HepG2 (cell line): Measurements from ENCODE around the gene NDE1. TPM values are rescaled to one million over a fixed set of nuclear protein-coding genes. Genes with fewer than 3 reads are reported as not detected.

Experiments used
- CBX2 ChIP-seq, 2 experiments: fragments of 200-600 bp in 1 of 2; sonication (generic); formaldehyde crosslinking in 1 of 2; IDR thresholded peaks; 2 replicates each; pipeline versions ENCODE4 v1.7.0 to v1.8.1; 2018 to 2022; ENCODE audit warnings: low read depth in 2 of 2, low read length in 1 of 2, mild to moderate bottlenecking in 1 of 2, missing genetic modification reagents in 1 of 2
- CBX5 ChIP-seq: sonication (generic); formaldehyde crosslinking; IDR thresholded peaks from 2 replicates; pipeline ENCODE4 v1.4.0; 2020; ENCODE audit warnings: missing genetic modification reagents, borderline replicate concordance
- CHCHD3 ChIP-seq: sonication (generic); formaldehyde crosslinking; IDR thresholded peaks from 2 replicates; pipeline ENCODE4 v1.8.0; 2022; ENCODE audit warnings: mild to moderate bottlenecking, missing genetic modification reagents, moderate library complexity
- ERF ChIP-seq: IDR thresholded peaks from 2 replicates; pipeline ENCODE4 v1.6.1; 2018; ENCODE audit warnings: missing biosample characterization, missing genetic modification reagents
- EZH2 ChIP-seq: conservative IDR thresholded peaks from 2 replicates; pipeline ENCODE4 v1.6.1; 2012; ENCODE audit warnings: mild to moderate bottlenecking, low read depth, low read length, moderate library complexity
- FOXA1 ChIP-seq, 2 experiments: fragments of 450-650 bp in 1 of 2; sonication (generic) in 1 of 2; formaldehyde crosslinking in 1 of 2; IDR thresholded peaks; 2 replicates each; pipeline versions ENCODE4 v1.4.0 to v1.6.1; 2016 to 2020; ENCODE audit warnings: missing genetic modification reagents in 1 of 2
- HNRNPL ChIP-seq: fragments of 200-400 bp; formaldehyde crosslinking; IDR thresholded peaks from 2 replicates; pipeline ENCODE4 v1.6.1; 2017; ENCODE audit warnings: mild to moderate bottlenecking, low read depth, low read length
- ISX ChIP-seq: sonication (generic); formaldehyde crosslinking; conservative IDR thresholded peaks from 2 replicates; pipeline ENCODE4 v1.5.0; 2020; ENCODE audit warnings: missing genetic modification reagents
- KDM1A ChIP-seq: IDR thresholded peaks from 2 replicates; pipeline ENCODE4 v1.6.1; 2016; ENCODE audit warnings: missing compliant biosample characterization
- LCORL ChIP-seq, 2 experiments: fragments of 450-650 bp in 1 of 2; sonication (generic) in 1 of 2; formaldehyde crosslinking in 1 of 2; IDR thresholded peaks; 2 replicates each; pipeline versions ENCODE4 v1.5.0 to v1.6.1; 2017 to 2020; ENCODE audit warnings: antibody characterized with exemption in 1 of 2, missing genetic modification reagents in 1 of 2
- MEIS2 ChIP-seq: sonication (generic); formaldehyde crosslinking; IDR thresholded peaks from 2 replicates; pipeline ENCODE4 v1.9.0; 2021; ENCODE audit warnings: mild to moderate bottlenecking, missing genetic modification reagents
- MXI1 ChIP-seq: IDR thresholded peaks from 3 replicates; pipeline ENCODE4 v1.6.1; 2012; ENCODE audit warnings: low read depth, low read length, inconsistent platforms, borderline replicate concordance
- NR2F1 ChIP-seq, 2 experiments: fragments of 450-650 bp in 1 of 2; formaldehyde crosslinking in 1 of 2; IDR thresholded peaks; 2 replicates each; pipeline versions ENCODE4 v1.5.0 to v1.6.1; 2016 to 2020; ENCODE audit warnings: mild to moderate bottlenecking in 1 of 2, missing compliant biosample characterization in 1 of 2, missing genetic modification reagents in 1 of 2, moderate library complexity in 1 of 2
- PHF5A ChIP-seq: IDR thresholded peaks from one replicate; pipeline ENCODE4 v1.6.1; 2018; ENCODE audit warnings: low read depth, missing genetic modification reagents; ENCODE audit not compliant: unreplicated experiment
- POLR2AphosphoS2 ChIP-seq: IDR thresholded peaks from 2 replicates; pipeline ENCODE4 v1.6.1; 2011; ENCODE audit warnings: low read depth, low read length, improper control_type of control experiment
- RXRA ChIP-seq: sonication (generic); formaldehyde crosslinking; IDR thresholded peaks from 2 replicates; pipeline ENCODE4 v1.5.1; 2020; ENCODE audit warnings: missing genetic modification reagents
- SIX4 ChIP-seq: sonication (generic); formaldehyde crosslinking; IDR thresholded peaks from 2 replicates; pipeline ENCODE4 v1.4.0; 2020; ENCODE audit warnings: missing genetic modification reagents
- YEATS2 ChIP-seq: sonication (generic); formaldehyde crosslinking; IDR thresholded peaks from 2 replicates; pipeline ENCODE4 v1.4.0; 2020; ENCODE audit warnings: missing genetic modification reagents, borderline replicate concordance
- ZBTB8A ChIP-seq: sonication (generic); formaldehyde crosslinking; IDR thresholded peaks from 2 replicates; pipeline ENCODE4 v1.4.0; 2020; ENCODE audit warnings: mild to moderate bottlenecking, low read depth, missing genetic modification reagents, borderline replicate concordance
- ZNF460 ChIP-seq: sonication (generic); formaldehyde crosslinking; IDR thresholded peaks from 2 replicates; pipeline ENCODE4 v1.5.1; 2020; ENCODE audit warnings: missing genetic modification reagents, mild to moderate bottlenecking, borderline replicate concordance
- ZNF546 ChIP-seq: sonication (generic); formaldehyde crosslinking; conservative IDR thresholded peaks from 2 replicates; pipeline ENCODE4 v1.8.1; 2023; ENCODE audit warnings: mild to moderate bottlenecking, missing genetic modification reagents
- ZNF563 ChIP-seq: sonication (generic); formaldehyde crosslinking; IDR thresholded peaks from 2 replicates; pipeline ENCODE4 v1.8.0; 2022; ENCODE audit warnings: mild to moderate bottlenecking, moderate library complexity, missing genetic modification reagents
- ZNF619 ChIP-seq: sonication (generic); formaldehyde crosslinking; IDR thresholded peaks from 2 replicates; pipeline ENCODE4 v1.4.0; 2020; ENCODE audit warnings: mild to moderate bottlenecking, missing genetic modification reagents
- ZNF724P ChIP-seq: sonication (generic); formaldehyde crosslinking; IDR thresholded peaks from 2 replicates; pipeline ENCODE4 v1.8.0; 2022; ENCODE audit warnings: missing genetic modification reagents, borderline replicate concordance
- ZNF761 ChIP-seq: sonication (generic); formaldehyde crosslinking; conservative IDR thresholded peaks from 2 replicates; pipeline ENCODE4 v1.4.0; 2020; ENCODE audit warnings: mild to moderate bottlenecking, missing genetic modification reagents
- ZNF790 ChIP-seq: sonication (generic); formaldehyde crosslinking; IDR thresholded peaks from 2 replicates; pipeline ENCODE4 v1.8.0; 2022; ENCODE audit warnings: missing genetic modification reagents, mild to moderate bottlenecking, borderline replicate concordance
- ZNF839 ChIP-seq: sonication (generic); formaldehyde crosslinking; IDR thresholded peaks from 2 replicates; pipeline ENCODE4 v1.4.0; 2020; ENCODE audit warnings: missing genetic modification reagents, mild to moderate bottlenecking, borderline replicate concordance
- ZSCAN29 ChIP-seq: sonication (generic); formaldehyde crosslinking; conservative IDR thresholded peaks from 2 replicates; pipeline ENCODE4 v1.4.0; 2020; ENCODE audit warnings: mild to moderate bottlenecking, missing genetic modification reagents
- polyA plus RNA-seq, 8 experiments: library from polyadenylated mRNA; depleted of rRNA in 3 of 8; stranded (reverse) in 7 of 8; unstranded in 1 of 8; fragments of >200 nt; fragmentation: Illumina TruSeq in 4 of 8; extraction: Trizol in 4 of 8; gene quantifications; 2 replicates each; pipeline versions ENCODE4 v1.2.1 to v1.2.3, GENCODE V29; 2011 to 2016; ENCODE audit warnings: low read depth in 4 of 8, missing spikeins in 1 of 8, mixed read lengths in 1 of 8; ENCODE audit not compliant: insufficient read depth in 1 of 8
- total RNA-seq, 5 experiments: library from RNA; depleted of rRNA; stranded (reverse); fragments of >200 nt; fragmentation: Illumina TruSeq; extraction: Trizol; gene quantifications; 2 replicates each; pipeline ENCODE4 v1.2.3, GENCODE V29; 2016; ENCODE audit warnings: low read depth in 1 of 5
- TF ChIP-seq, protein P1 (sequence below): sonication (generic); formaldehyde crosslinking; IDR thresholded peaks from 2 replicates; pipeline ENCODE4 v1.8.1; 2023; ENCODE audit warnings: mild to moderate bottlenecking, moderate library complexity, missing genetic modification reagents
- TF ChIP-seq, protein P2 (sequence below): IDR thresholded peaks from 2 replicates; pipeline ENCODE4 v1.6.1; 2016; ENCODE audit warnings: mild to moderate bottlenecking, missing biosample characterization, missing genetic modification reagents

Gene NDE1
- total and polyA plus RNA-seq, 2 of the 13 experiments (the other 11 are each of a cell fraction or from before 2014, with no cell fraction given), result 40.9 to 72.5 TPM

DNA sequence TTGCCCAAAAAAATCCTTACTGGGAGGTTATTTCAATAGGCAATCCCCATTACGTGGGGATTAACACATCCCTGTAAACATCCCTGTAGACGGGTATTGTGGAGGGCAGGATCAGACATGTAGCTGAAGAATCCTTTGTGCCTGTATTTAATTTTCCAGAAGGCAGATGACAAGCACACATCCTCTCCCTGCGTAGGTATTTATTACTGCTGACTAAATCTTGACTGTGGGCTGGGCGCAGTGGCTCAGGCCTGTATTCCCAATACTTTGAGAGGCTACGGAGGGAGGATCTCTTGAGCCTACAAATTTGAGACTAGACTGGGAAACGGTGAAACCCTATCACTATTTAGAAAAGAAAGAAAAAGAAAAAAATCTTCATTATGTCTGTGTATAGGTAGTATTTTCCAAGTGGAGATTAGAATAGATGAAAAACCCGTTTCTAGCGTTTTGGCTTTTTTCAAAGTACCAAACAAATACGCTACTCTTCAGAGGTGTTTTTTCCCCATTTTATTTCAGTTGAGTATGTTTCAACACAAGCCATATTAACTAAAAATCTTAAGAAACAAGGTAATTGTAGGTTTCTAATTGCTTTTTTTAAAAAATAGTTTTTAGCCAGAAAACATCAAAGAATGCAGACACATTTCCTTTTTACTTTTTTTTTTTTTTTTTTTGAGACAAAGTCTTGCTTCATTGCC lies 5.6 kb upstream of the NDE1 start (continued):
- no peak; the same call in 2 of the 3 replicates for TF ChIP-seq MXI1
- TF ChIP-seq NR2F1 (CRISPR knock-in tag; IDR thresholded peaks at IDR 0.05), result no peak
- TF ChIP-seq, protein P1, sequence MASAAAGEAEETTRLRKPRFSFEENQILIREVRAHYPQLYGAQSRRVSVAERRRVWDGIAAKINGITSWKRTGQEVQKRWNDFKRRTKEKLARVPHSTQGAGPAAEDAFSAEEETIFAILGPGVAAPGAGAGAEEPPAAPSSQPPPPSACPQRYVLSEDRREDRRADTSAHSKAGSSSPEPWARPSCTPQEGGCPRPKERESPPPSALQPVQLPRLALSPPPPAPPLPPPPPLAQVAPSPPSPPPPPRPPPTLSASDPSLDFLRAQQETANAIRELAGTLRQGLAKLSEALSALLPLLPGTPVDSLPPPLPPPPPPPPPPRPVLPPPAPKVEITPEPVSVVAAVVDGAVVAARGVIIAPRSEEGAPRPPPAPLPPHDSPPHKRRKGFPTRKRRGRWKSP, result peak; percentile 75
- TF ChIP-seq LCORL (IDR thresholded peaks at IDR 0.05), result no peak
- peak; percentile 56; the same call in 1 of the 2 replicates for TF ChIP-seq LCORL (CRISPR knock-in tag; IDR thresholded peaks at IDR 0.05)
- peak; percentile 63; the same call in 1 of the 2 replicates for TF ChIP-seq MEIS2
- TF ChIP-seq ZNF790 (CRISPR knock-in tag), result no peak
- TF ChIP-seq ZNF839, result no peak
- TF ChIP-seq ZNF546, result no peak
- no peak for TF ChIP-seq ZNF460 (CRISPR knock-in tag)
- TF ChIP-seq HNRNPL, result no peak
- no peak for TF ChIP-seq ZNF724P (CRISPR knock-in tag)
- peak; percentile 23; the same call in 1 of the 2 replicates for TF ChIP-seq YEATS2
- peak; percentile 65; the same call in 1 of the 2 replicates for TF ChIP-seq ZSCAN29 (CRISPR knock-in tag)
- peak; percentile 19; the same call in 1 of the 2 replicates for TF ChIP-seq ERF (CRISPR knock-in tag)
- no peak for TF ChIP-seq EZH2
- TF ChIP-seq ZNF563 (CRISPR knock-in tag), result no peak
- no peak for TF ChIP-seq FOXA1 (IDR thresholded peaks at IDR 0.05)
- peak; percentile 72 for TF ChIP-seq FOXA1 (CRISPR knock-in tag; IDR thresholded peaks at IDR 0.05)
- TF ChIP-seq ZBTB8A (CRISPR knock-in tag), result no peak; the same call in 1 of the 2 replicates
- no peak for TF ChIP-seq KDM1A (CRISPR knock-in tag)
- TF ChIP-seq ISX, result no peak
- no peak for TF ChIP-seq ZNF619 (CRISPR knock-in tag)
- TF ChIP-seq CHCHD3 (CRISPR knock-in tag), result no peak
- TF ChIP-seq PHF5A (CRISPR knock-in tag), result peak; percentile 14
- TF ChIP-seq POLR2AphosphoS2, result no peak
- 0 out of 2 replicates have a peak, but pooled peaks have one; percentile 24 for TF ChIP-seq CBX5 (CRISPR knock-in tag)
- TF ChIP-seq ZNF761 (CRISPR knock-in tag), result no peak
- TF ChIP-seq, protein P2, sequence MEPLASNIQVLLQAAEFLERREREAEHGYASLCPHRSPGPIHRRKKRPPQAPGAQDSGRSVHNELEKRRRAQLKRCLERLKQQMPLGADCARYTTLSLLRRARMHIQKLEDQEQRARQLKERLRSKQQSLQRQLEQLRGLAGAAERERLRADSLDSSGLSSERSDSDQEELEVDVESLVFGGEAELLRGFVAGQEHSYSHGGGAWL, result 0 out of 2 replicates have a peak, but pooled peaks have one; percentile 42
- no peak for TF ChIP-seq RXRA (CRISPR knock-in tag)
- TF ChIP-seq SIX4, result peak; percentile 49; the same call in 1 of the 2 replicates
- no peak for TF ChIP-seq CBX2 (IDR thresholded peaks at IDR 0.05; ENCODE audit: low read depth, low read length)
- TF ChIP-seq CBX2 (CRISPR knock-in tag; IDR thresholded peaks at IDR 0.05; ENCODE audit: low read depth), result no peak
